ENCODE results near the gene SMG6.
"Not testable (repeated sequence)": the region's sequence is repeated elsewhere in the genome, so short reads cannot be mapped to it uniquely, and the experiment has no call there.

SMG6 gene

GRCh38 chr17:2267354-2267753, 36.2 kb downstream of the SMG6 start:
- Histone ChIP-seq H3K4me2 (ENCODE audit: low read length) (no peak overlapping the region), H3K9ac (ENCODE audit: low read length) (no peak overlapping the region), H4K20me1 (ENCODE audit: insufficient read depth, low read length) (no peaks in the 10 kb centered on the region), H2AFZ (ENCODE audit: low read depth, low read length) (no peak overlapping the region), H3K27me3 (ENCODE audit: low read depth, low read length) (no peaks in the 10 kb centered on the region), H3K79me2 (ENCODE audit: low read length) (no peaks in the 10 kb centered on the region), H3K4me3 (ENCODE audit: low read length) (no peak overlapping the region), H3K4me1 (ENCODE audit: low read length) (no peaks in the 10 kb centered on the region), H3K36me3 (replicated peaks; ENCODE audit: low read depth, low read length) (no peaks in the 10 kb centered on the region), H3K9me3 (ENCODE audit: insufficient read depth, low read length) (peaks cover 5% of the 10 kb centered on the region; the same call in 1 of the 2 replicates), H3K27ac (ENCODE audit: low read length) (no peak overlapping the region)
- TF ChIP-seq EZH2phosphoT487 (IDR thresholded peaks at IDR 0.05; ENCODE audit: low read depth) (no peak), CTCF (IDR thresholded peaks at IDR 0.05; ENCODE audit: low read depth, low read length) (no peak)

- Histone ChIP-seq H3K9me3 (ENCODE audit: insufficient read depth, low read length) (peaks cover 5% of the 10 kb centered on the region; the same call in 1 of the 2 replicates), H3K4me3 (ENCODE audit: low read length) (no peak overlapping the region), H3K79me2 (ENCODE audit: low read length) (no peaks in the 10 kb centered on the region), H4K20me1 (ENCODE audit: insufficient read depth, low read length) (no peaks in the 10 kb centered on the region), H3K9ac (ENCODE audit: low read length) (no peak overlapping the region), H3K4me2 (ENCODE audit: low read length) (no peak overlapping the region), H3K27me3 (ENCODE audit: low read depth, low read length) (no peaks in the 10 kb centered on the region), H3K27ac (ENCODE audit: low read length) (no peak overlapping the region), H2AFZ (ENCODE audit: low read depth, low read length) (no peak overlapping the region), H3K4me1 (ENCODE audit: low read length) (no peaks in the 10 kb centered on the region), H3K36me3 (replicated peaks; ENCODE audit: low read depth, low read length) (no peaks in the 10 kb centered on the region)
- no peak for TF ChIP-seq CTCF (IDR thresholded peaks at IDR 0.05; ENCODE audit: low read depth, low read length)
- TF ChIP-seq EZH2phosphoT487 (IDR thresholded peaks at IDR 0.05; ENCODE audit: low read depth), result no peak
Measured at GRCh38 chr17:2266865-2267228, 36.7 kb downstream of the SMG6 start.

GRCh38 chr17:2266045-2266864, 37.3 kb downstream of the SMG6 start:
- TF ChIP-seq EZH2phosphoT487 (IDR thresholded peaks at IDR 0.05; ENCODE audit: low read depth), result no peak
- H3K36me3 ChIP-seq (replicated peaks; ENCODE audit: low read depth, low read length), result no peaks in the 10 kb centered on the region
- H3K27me3 ChIP-seq (ENCODE audit: low read depth, low read length), result no peaks in the 10 kb centered on the region
- H4K20me1 ChIP-seq (ENCODE audit: insufficient read depth, low read length), result no peaks in the 10 kb centered on the region
- H3K4me1 ChIP-seq (ENCODE audit: low read length), result no peaks in the 10 kb centered on the region
- H3K4me3 ChIP-seq (ENCODE audit: low read length), result no peak overlapping the region
- H3K9me3 ChIP-seq (ENCODE audit: insufficient read depth, low read length), result peaks cover 5% of the 10 kb centered on the region; the same call in 1 of the 2 replicates
- H2AFZ ChIP-seq (ENCODE audit: low read depth, low read length), result no peak overlapping the region
- no peak overlapping the region for H3K27ac ChIP-seq (ENCODE audit: low read length)
- H3K9ac ChIP-seq (ENCODE audit: low read length), result no peak overlapping the region
- H3K79me2 ChIP-seq (ENCODE audit: low read length), result no peaks in the 10 kb centered on the region
- no peak overlapping the region for H3K4me2 ChIP-seq (ENCODE audit: low read length)

GRCh38 chr17:2265166-2265565, 38.4 kb downstream of the SMG6 start:
- H3K4me2 ChIP-seq (ENCODE audit: low read length); H4K20me1 ChIP-seq (ENCODE audit: insufficient read depth, low read length); H3K4me1 ChIP-seq (ENCODE audit: low read length); H3K9me3 ChIP-seq (ENCODE audit: insufficient read depth, low read length); H3K27ac ChIP-seq (ENCODE audit: low read length); H2AFZ ChIP-seq (ENCODE audit: low read depth, low read length); H3K27me3 ChIP-seq (ENCODE audit: low read depth, low read length); H3K9ac ChIP-seq (ENCODE audit: low read length); H3K4me3 ChIP-seq (ENCODE audit: low read length); H3K36me3 ChIP-seq (replicated peaks; ENCODE audit: low read depth, low read length); H3K79me2 ChIP-seq (ENCODE audit: low read length): not testable (repeated sequence)

GRCh38 chr17:2264067-2264860, 39.3 kb downstream of the SMG6 start:
- H4K20me1 ChIP-seq (ENCODE audit: insufficient read depth, low read length), result no peaks in the 10 kb centered on the region
- no peak overlapping the region for H3K4me3 ChIP-seq (ENCODE audit: low read length)
- peaks cover 5% of the 10 kb centered on the region; the same call in 1 of the 2 replicates for H3K9me3 ChIP-seq (ENCODE audit: insufficient read depth, low read length)
- no peak overlapping the region for H3K9ac ChIP-seq (ENCODE audit: low read length)
- H3K79me2 ChIP-seq (ENCODE audit: low read length), result no peaks in the 10 kb centered on the region
- H2AFZ ChIP-seq (ENCODE audit: low read depth, low read length), result no peak overlapping the region
- TF ChIP-seq EZH2phosphoT487 (IDR thresholded peaks at IDR 0.05; ENCODE audit: low read depth) (no peak), CTCF (IDR thresholded peaks at IDR 0.05; ENCODE audit: low read depth, low read length) (no peak)
- no peaks in the 10 kb centered on the region for H3K36me3 ChIP-seq (replicated peaks; ENCODE audit: low read depth, low read length)
- H3K4me1 ChIP-seq (ENCODE audit: low read length), result peaks cover 13% of the 10 kb centered on the region
- no peak overlapping the region for H3K27ac ChIP-seq (ENCODE audit: low read length)
- no peak overlapping the region for H3K4me2 ChIP-seq (ENCODE audit: low read length)
- H3K27me3 ChIP-seq (ENCODE audit: low read depth, low read length), result no peaks in the 10 kb centered on the region
